K562 (cell line): ENCODE measurements around the gene GPC3. TPM values are rescaled to one million over a fixed set of nuclear protein-coding genes. Genes with fewer than 3 reads are reported as not detected.
"Not testable (repeated sequence)": the region's sequence is repeated elsewhere in the genome, so short reads cannot be mapped to it uniquely, and the experiment has no call there.

ENCODE experiments used
- ATAC-seq: fragments of 200-7000 bp; cut with Tn5 transposase; 3 replicates; pipeline ENCODE4 v1.9.1; 2020; ENCODE audit warnings: moderate library complexity
- BruUV-seq: library from RNA; stranded (reverse); fragments of 400-500 nt; replicated peaks from 2 replicates; lab custom pipeline; 2021; lab: Mats Ljungman, UMichigan
- CTCF ChIA-PET: fragments of 300-600 bp; formaldehyde crosslinking; extraction: SDS; loops from one replicate; lab custom pipeline; 2021; ENCODE audit warnings: low intra/inter-chr PET ratio; lab: Yijun Ruan, JAX
- POLR2A ChIA-PET: fragments of 300-600, 350-650 bp; sonication (Branson Sonifier 250); formaldehyde crosslinking; extraction: SDS; loops from one replicate; lab custom pipeline; 2021; ENCODE audit warnings: antibody characterized with exemption, inconsistent platforms; lab: Yijun Ruan, JAX
- DNase-seq, 4 experiments: peaks; one replicate each; pipeline versions ENCODE4 v3.0.0 to v3.0.0-alpha.2; 2011 to 2018; ENCODE audit warnings: low spot score in 3 of 4, mixed read lengths in 3 of 4; ENCODE audit errors: extremely low read depth in 1 of 4
- FAIRE-seq: peaks from 2 replicates; lab custom pipeline; 2011; peaks lifted over from hg19 to GRCh38; lab: Jason Lieb, UNC
- H2AFZ ChIP-seq: 2 replicates; pipeline ENCODE4 v1.6.0; 2011; ENCODE audit warnings: low read depth, low read length, control low read depth, inconsistent platforms
- H3K27ac ChIP-seq: fragments of 200-600 bp; 3 replicates; pipeline ENCODE4 v1.8.0; 2011; ENCODE audit warnings: low read depth, mild to moderate bottlenecking, control low read depth, inconsistent platforms, low read length, moderate library complexity, mixed read lengths; ENCODE audit errors: extremely low read depth
- H3K27me3 ChIP-seq, 2 experiments: fragments of 300-600 bp in 1 of 2; 2 replicates in 1 of 2; 3 replicates in 1 of 2; pipeline versions ENCODE4 v1.6.0 to v1.8.0; 2011; ENCODE audit warnings: inconsistent platforms in 2 of 2, low read length in 2 of 2, mild to moderate bottlenecking in 1 of 2, mixed read lengths in 1 of 2, moderate library complexity in 1 of 2; ENCODE audit not compliant: control insufficient read depth in 2 of 2, insufficient read depth in 2 of 2
- H3K36me3 ChIP-seq: fragments of 300-600 bp; 3 replicates; pipeline ENCODE4 v1.8.0; 2011; ENCODE audit warnings: mild to moderate bottlenecking, low read length, inconsistent platforms; ENCODE audit not compliant: control insufficient read depth, insufficient read depth
- H3K4me1 ChIP-seq, 2 experiments: fragments of 200-600 bp in 1 of 2; replicated peaks in 1 of 2; 2 replicates in 1 of 2; 3 replicates in 1 of 2; pipeline versions ENCODE4 v1.5.1 to v1.8.0; 2011; ENCODE audit warnings: inconsistent platforms in 2 of 2, low read length in 2 of 2, mild to moderate bottlenecking in 1 of 2, mixed read lengths in 1 of 2, moderate library complexity in 1 of 2; ENCODE audit not compliant: control insufficient read depth in 2 of 2, insufficient read depth in 2 of 2
- H3K4me2 ChIP-seq: 2 replicates; pipeline ENCODE4 v1.6.1; 2011; ENCODE audit warnings: low read length, control low read depth, inconsistent platforms, mixed read lengths; ENCODE audit not compliant: insufficient read depth
- H3K4me3 ChIP-seq: fragments of 200-600 bp; sonication (generic), shearing (Covaris generic); 2 replicates; pipeline ENCODE4 v1.5.1; 2016; ENCODE audit warnings: control low read depth, inconsistent platforms
- H3K79me2 ChIP-seq: fragments of 200-600 bp; 3 replicates; pipeline ENCODE4 v1.8.0; 2011; ENCODE audit warnings: low read length, inconsistent platforms; ENCODE audit not compliant: control insufficient read depth, insufficient read depth
- H3K9ac ChIP-seq, 2 experiments: 2 replicates each; pipeline versions ENCODE4 v1.6.0 to v1.6.1; 2011; ENCODE audit warnings: low read depth in 2 of 2, low read length in 2 of 2, control low read depth in 1 of 2, inconsistent platforms in 1 of 2, mild to moderate bottlenecking in 1 of 2, mixed read lengths in 1 of 2; ENCODE audit not compliant: insufficient read depth in 1 of 2
- H3K9me1 ChIP-seq: one replicate; pipeline ENCODE4 v1.6.0; 2011; ENCODE audit warnings: inconsistent platforms, mild to moderate bottlenecking, low read length, moderate library complexity; ENCODE audit not compliant: control insufficient read depth, insufficient read depth
- H3K9me3 ChIP-seq: replicated peaks from 2 replicates; pipeline ENCODE4 v1.5.1; 2011; ENCODE audit warnings: low read depth, low read length, inconsistent platforms; ENCODE audit not compliant: control insufficient read depth, insufficient read depth
- H4K20me1 ChIP-seq: replicated peaks from 2 replicates; pipeline ENCODE4 v1.6.1; 2011; ENCODE audit warnings: low read length, inconsistent platforms, mixed read lengths; ENCODE audit not compliant: control insufficient read depth, insufficient read depth
- CBX5 ChIP-seq: IDR thresholded peaks from 2 replicates; pipeline ENCODE4 v1.6.1; 2014; ENCODE audit warnings: low read depth, borderline replicate concordance
- HOMEZ ChIP-seq: fragments of 250-450 bp; sonication (Bioruptor Pico); IDR thresholded peaks from 2 replicates; pipeline ENCODE4 v1.4.0; 2020; ENCODE audit warnings: mild to moderate bottlenecking, moderate library complexity
- NCOA4 ChIP-seq: fragments of 450-650 bp; IDR thresholded peaks from 2 replicates; pipeline ENCODE4 v1.6.1; 2018; ENCODE audit warnings: mild to moderate bottlenecking; ENCODE audit not compliant: partially characterized antibody
- PML ChIP-seq: IDR thresholded peaks from 2 replicates; pipeline ENCODE4 v1.6.1; 2012; ENCODE audit warnings: low read length, inconsistent platforms
- RBM25 ChIP-seq: fragments of 200-400 bp; formaldehyde crosslinking; IDR thresholded peaks from 2 replicates; pipeline ENCODE4 v1.6.1; 2018; ENCODE audit warnings: low read length, low read depth, moderate library complexity; ENCODE audit not compliant: severe bottlenecking
- SRSF7 ChIP-seq: fragments of 200-400 bp; formaldehyde crosslinking; optimal IDR thresholded peaks from 2 replicates; pipeline ENCODE3; 2017; ENCODE audit warnings: mild to moderate bottlenecking, low read depth, low read length
- ZBTB1 ChIP-seq: sonication (generic); formaldehyde crosslinking; IDR thresholded peaks from 2 replicates; pipeline ENCODE4 v1.8.1; 2023; ENCODE audit warnings: missing genetic modification reagents, low read depth, mild to moderate bottlenecking, borderline replicate concordance
- ZNF57 ChIP-seq: fragments of 450-650 bp; formaldehyde crosslinking; IDR thresholded peaks from 2 replicates; pipeline ENCODE4 v1.4.0; 2020; ENCODE audit warnings: mild to moderate bottlenecking, moderate library complexity
- WGBS: fragments of 100-300 bp; shearing (Covaris generic); methylation state at CpG from one replicate; pipeline ENCODE4 v1.1.6; 2016; ENCODE audit warnings: low coverage, mixed read lengths; ENCODE audit not compliant: insufficient coverage; ENCODE audit errors: missing lambda C conversion rate; 5-methylcytosine and 5-hydroxymethylcytosine counted together
- in situ Hi-C: fragments of 300-500 bp; cut with MboI; formaldehyde crosslinking; loops from 4 replicates; pipeline ENCODE4 v1.15.0; 2018; ENCODE audit warnings: inconsistent platforms, mixed read lengths
- intact Hi-C: fragments of 100-400 bp; cut with micrococcal nuclease; formaldehyde crosslinking; loops from 2 replicates; pipeline ENCODE4 v1.14.2; 2022
- polyA plus RNA-seq, 8 experiments: library from polyadenylated mRNA; depleted of rRNA in 4 of 8; stranded (reverse) in 5 of 8; unstranded in 3 of 8; fragments of >200 nt; fragmentation: Nextera tagmentation in 2 of 8; fragmentation: Illumina TruSeq in 1 of 8; extraction: Ambion mirVana in 2 of 8; extraction: Trizol in 1 of 8; gene quantifications; 2 replicates each; pipeline versions ENCODE4 v1.2.1 to v1.2.3, GENCODE V29; 2011 to 2014; ENCODE audit warnings: inconsistent platforms in 1 of 8, missing spikeins in 1 of 8
- total RNA-seq, 7 experiments: library from RNA; depleted of rRNA in 6 of 7; stranded (reverse); fragments of >200 nt in 6 of 7; fragmentation: Illumina TruSeq in 2 of 7; extraction: Trizol in 2 of 7; gene quantifications; 2 replicates each; pipeline versions ENCODE4 v1.2.1 to v1.2.3, GENCODE V29; 2011 to 2021; ENCODE audit warnings: low replicate concordance in 1 of 7

Gene GPC3
- total and polyA plus RNA-seq, 9 of the 15 experiments (the other 6 are each of a cell fraction or from before 2014, with no cell fraction given): 0.42 TPM; not detected in 8

- TF ChIP-seq PML (no peak), RBM25 (peak; percentile 45)
Observed at GRCh38 chrX:133527825-133528224, 457.6 kb downstream of the GPC3 start.

GRCh38 chrX:133527415-133527814 is 458.0 kb downstream of the GPC3 start:
- FAIRE-seq: no peak
- Histone ChIP-seq H3K27me3 (no peaks in the 10 kb centered on the region), H3K79me2 (no peaks in the 10 kb centered on the region), H3K36me3 (no peaks in the 10 kb centered on the region), H3K4me2 (no peak overlapping the region), H3K9me1 (no peaks in the 10 kb centered on the region), H3K9me3 (no peaks in the 10 kb centered on the region), H3K4me1 (no peaks in the 10 kb centered on the region), H2AFZ (no peak overlapping the region), H3K27ac (no peak overlapping the region), H3K4me3 (no peak overlapping the region), H4K20me1 (no peaks in the 10 kb centered on the region), H3K9ac (no peak overlapping the region)
- ChIA-PET CTCF (no interaction called here), POLR2A (no interaction called here)
- no TSS peak for BruUV-seq
- no peak for DNase-seq
- TF ChIP-seq ZNF57 (CRISPR knock-in tag) (no peak), ZBTB1 (CRISPR knock-in tag) (no peak), HOMEZ (CRISPR knock-in tag) (no peak), NCOA4 (no peak), CBX5 (no peak), SRSF7 (no peak)
- ATAC-seq: no peak
- in situ Hi-C loops (no loop called here), intact Hi-C loops (no loop called here)
- WGBS: 0% methylated on average over 2 of the region's 3 CpGs

More at GRCh38 chrX:133527825-133528224, 457.6 kb downstream of the GPC3 start:
- H3K27ac ChIP-seq: no peak overlapping the region
- in situ Hi-C loops: no loop called here
- H3K27me3 ChIP-seq: no peaks in the 10 kb centered on the region
- no peak overlapping the region for H3K4me2 ChIP-seq
- H3K36me3 ChIP-seq: no peaks in the 10 kb centered on the region
- intact Hi-C loops: no loop called here
- no peak overlapping the region for H2AFZ ChIP-seq
- no peaks in the 10 kb centered on the region for H3K9me3 ChIP-seq
- no peaks in the 10 kb centered on the region for H3K4me1 ChIP-seq
- CTCF ChIA-PET: no interaction called here
- no peaks in the 10 kb centered on the region for H3K79me2 ChIP-seq
- WGBS: 0% methylated on average over 4 of the region's 4 CpGs
- H3K9ac ChIP-seq: no peak overlapping the region
- BruUV-seq: no TSS peak
- ATAC-seq (no peak), FAIRE-seq (no peak), DNase-seq (no peak)
- no peaks in the 10 kb centered on the region for H4K20me1 ChIP-seq
- no peaks in the 10 kb centered on the region for H3K9me1 ChIP-seq
- POLR2A ChIA-PET: no interaction called here
- no peak overlapping the region for H3K4me3 ChIP-seq

- BruUV-seq, CTCF ChIA-PET, H3K9me1 ChIP-seq, ATAC-seq, H3K27ac ChIP-seq, H3K27me3 ChIP-seq, H3K9me3 ChIP-seq, H3K36me3 ChIP-seq, H3K9ac ChIP-seq, H3K4me2 ChIP-seq, DNase-seq, H3K4me1 ChIP-seq, H3K79me2 ChIP-seq, H4K20me1 ChIP-seq, H3K4me3 ChIP-seq, H2AFZ ChIP-seq, intact Hi-C loops, FAIRE-seq, in situ Hi-C loops: not testable (repeated sequence)
- POLR2A ChIA-PET: interaction anchor here (0.8 kb wide), 1 partner anchor 594 kb away, joined by 6 read pairs; no protein-coding TSS in a partner anchor
- WGBS: 15% methylated on average over 3 of the region's 3 CpGs
Observed at GRCh38 chrX:133526773-133527172, 458.6 kb downstream of the GPC3 start.
